GM08714 (cell line): Measurements from ENCODE around the gene CCAR1.
"Not testable (repeated sequence)": the region's sequence is repeated elsewhere in the genome, so short reads cannot be mapped to it uniquely, and the experiment has no call there.

Experiments used
- H3K4me3 ChIP-seq: fragments of 200-500 bp; sonication (Bioruptor generic); 2 replicates; pipeline ENCODE4 v1.5.1; 2014; ENCODE audit warnings: mild to moderate bottlenecking, low read length, inconsistent platforms
- ZNF274 ChIP-seq: IDR thresholded peaks from 2 replicates; pipeline ENCODE4 v1.6.1; 2012; ENCODE audit warnings: mild to moderate bottlenecking, low read depth, low read length

CCAR1 gene

GRCh38 chr10:68831961-68832455, 111.0 kb downstream of the CCAR1 start:
- H3K4me3 ChIP-seq, result no peak overlapping the region
- no peak for TF ChIP-seq ZNF274

DNA sequence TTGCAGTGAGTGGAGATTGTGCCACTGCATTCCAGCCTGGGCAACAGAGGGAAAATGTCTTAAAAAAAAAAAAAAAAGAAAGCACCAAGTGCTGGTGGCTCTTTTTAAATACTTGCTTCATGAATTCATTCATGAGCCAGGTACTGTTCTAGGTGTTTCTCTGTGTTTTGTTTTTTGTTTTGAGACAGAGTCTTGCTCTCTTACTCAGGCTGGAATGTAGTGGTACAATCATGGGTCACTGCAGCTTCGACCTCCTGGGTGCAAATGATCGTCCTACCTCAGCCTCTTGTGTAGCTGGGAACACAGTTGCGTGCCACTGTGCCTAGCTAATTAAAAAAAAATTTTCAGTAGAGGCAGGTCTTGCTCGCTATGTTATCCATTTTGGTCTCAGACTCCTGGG, 111.6 kb downstream of the CCAR1 start:
- no peak overlapping the region for H3K4me3 ChIP-seq
- no peak for TF ChIP-seq ZNF274

- no peak overlapping the region for H3K4me3 ChIP-seq
- TF ChIP-seq ZNF274, result no peak
These were observed 116.7 kb downstream of the CCAR1 start for GRCh38 chr10:68837626-68838322.

GRCh38 chr10:68840650-68841049, 119.6 kb downstream of the CCAR1 start:
- H3K4me3 ChIP-seq, result not testable (repeated sequence)
